ENCODE data around the gene TRIM67.
"Not testable (repeated sequence)": the region's sequence is repeated elsewhere in the genome, so short reads cannot be mapped to it uniquely, and the experiment has no call there.

Gene TRIM67

GRCh38 chr1:231209531-231209930, 47.7 kb downstream of the TRIM67 start:
- no peak for DNase-seq

GRCh38 chr1:231210126-231210525, 48.3 kb downstream of the TRIM67 start:
- no peak for DNase-seq

- peak; percentile 93 for DNase-seq
These were observed 49.4 kb downstream of the TRIM67 start for GRCh38 chr1:231211005-231211857.

GRCh38 chr1:231212301-231212700, 50.4 kb downstream of the TRIM67 start:
- DNase-seq = not testable (repeated sequence)

GRCh38 chr1:231213831-231214573, 52.1 kb downstream of the TRIM67 start:
- DNase-seq = no peak

- DNase-seq = no peak
These were observed 53.2 kb downstream of the TRIM67 start for GRCh38 chr1:231214918-231215680.

GRCh38 chr1:231215681-231216385, 54.0 kb downstream of the TRIM67 start:
- DNase-seq = no peak

- peak; percentile 36 for DNase-seq
These were observed 54.6 kb downstream of the TRIM67 start for GRCh38 chr1:231216498-231216897.

- no peak for DNase-seq
These were observed 55.2 kb downstream of the TRIM67 start for GRCh38 chr1:231217056-231217455.

- no peak for DNase-seq
These were observed 56.2 kb downstream of the TRIM67 start for GRCh38 chr1:231218078-231218477.

GRCh38 chr1:231219422-231220401, 57.9 kb downstream of the TRIM67 start:
- no peak for DNase-seq

- DNase-seq = no peak
These were observed 58.9 kb downstream of the TRIM67 start for GRCh38 chr1:231220801-231221200.

GRCh38 chr1:231226156-231226555, 64.3 kb downstream of the TRIM67 start:
- no peak for DNase-seq

- no peak for DNase-seq
These were observed 69.7 kb downstream of the TRIM67 start for GRCh38 chr1:231231511-231231910.

GRCh38 chr1:231232870-231233734, 71.2 kb downstream of the TRIM67 start:
- no peak for DNase-seq

GRCh38 chr1:231233735-231234417, 72.0 kb downstream of the TRIM67 start:
- DNase-seq = no peak

- DNase-seq = no peak
These were observed 72.6 kb downstream of the TRIM67 start for GRCh38 chr1:231234506-231234905.

GRCh38 chr1:231235526-231236207, 73.8 kb downstream of the TRIM67 start:
- no peak for DNase-seq

GRCh38 chr1:231236208-231236591, 74.3 kb downstream of the TRIM67 start:
- DNase-seq = no peak
